ENCODE results near the gene FYB2. TPM values are rescaled to one million over a fixed set of nuclear protein-coding genes. Genes with fewer than 3 reads are reported as not detected.

Gene FYB2
- total RNA-seq (2022; extraction: Qiagen RNA extraction; ENCODE audit: low read depth) = not detected in 5 replicates

GRCh38 chr1:56819387-56819899 lies at the start of gene FYB2:
TSS of gene FYB2 (minus strand) at chr1:56819404. CDS start at chr1:56819290, 114 bp downstream.

GRCh38 chr1:56854521-56855099 lies 35.4 kb upstream of the FYB2 start, which contains the start of gene C8A:
TSS of gene C8A (plus strand) at chr1:56854797. CDS start at chr1:56854902, 105 bp downstream.

Other genes with a start within 250 kb of the FYB2 start
- gene PLPP3, start 239.8 kb downstream of the FYB2 start, total RNA-seq (2022; extraction: Qiagen RNA extraction; ENCODE audit: low read depth) = 16.6 to 19.2 TPM (median 17.5 TPM) in 5 replicates
- 1.5 to 2.5 TPM (median 2.0 TPM) in 5 replicates for gene PRKAA2, start 174.1 kb downstream of the FYB2 start, total RNA-seq (2022; extraction: Qiagen RNA extraction; ENCODE audit: low read depth)
- gene C8A, start 35.4 kb upstream of the FYB2 start, total RNA-seq (2022; extraction: Qiagen RNA extraction; ENCODE audit: low read depth) = not detected in 5 replicates
- gene C8B, start 146.6 kb upstream of the FYB2 start, total RNA-seq (2022; extraction: Qiagen RNA extraction; ENCODE audit: low read depth) = not detected in 5 replicates

Measured in A549 treated with GW870086 at 1 μM for 4 hours (cell line).